GM10248 (cell line): ENCODE results near the gene FBXO31.

Experiments used
- CTCF ChIA-PET: fragments of 300-600 bp; sonication (Branson Sonifier 250); formaldehyde crosslinking; extraction: SDS; loops from one replicate; lab custom pipeline; 2021; ENCODE audit warnings: antibody characterized with exemption; lab: Yijun Ruan, JAX
- POLR2A ChIA-PET: fragments of 350-650 bp; sonication (Branson Sonifier 250); formaldehyde crosslinking; extraction: SDS; loops from one replicate; lab custom pipeline; 2020; ENCODE audit warnings: antibody characterized with exemption; lab: Yijun Ruan, JAX
- DNase-seq: peaks from one replicate; pipeline ENCODE4 v3.0.0; 2012; ENCODE audit errors: extremely low spot score
- CTCF ChIP-seq: IDR thresholded peaks from 2 replicates; pipeline ENCODE4 v1.5.1; 2012; ENCODE audit warnings: mild to moderate bottlenecking, low read depth; ENCODE audit errors: extremely low read depth, missing control alignments, control extremely low read depth

FBXO31 gene

GRCh38 chr16:87321336-87322107 is 62.1 kb downstream of the FBXO31 start:
- ChIA-PET POLR2A (no interaction called here), CTCF (interaction anchor here (1.0 kb wide), 1 partner anchor 9 kb away, joined by 3 read pairs; no protein-coding TSS in a partner anchor)
- no peak for DNase-seq
- TF ChIP-seq CTCF, result no peak

- CTCF ChIA-PET, result interaction anchor here (1.8 kb wide), 1 partner anchor 11 kb away, joined by 7 read pairs; no protein-coding TSS in a partner anchor
Observed at GRCh38 chr16:87320510-87321227, 62.9 kb downstream of the FBXO31 start.

GRCh38 chr16:87319997-87320491 is 63.5 kb downstream of the FBXO31 start:
- POLR2A ChIA-PET, result no interaction called here
- TF ChIP-seq CTCF, result no peak
- no peak for DNase-seq
- CTCF ChIA-PET, result interaction anchor here (1.8 kb wide), 1 partner anchor 11 kb away, joined by 7 read pairs; no protein-coding TSS in a partner anchor

More at GRCh38 chr16:87320510-87321227, 62.9 kb downstream of the FBXO31 start:
- TF ChIP-seq CTCF, result no peak
- POLR2A ChIA-PET, result no interaction called here
- no peak for DNase-seq

GRCh38 chr16:87319011-87319410 is 64.6 kb downstream of the FBXO31 start:
- no peak for DNase-seq
- ChIA-PET POLR2A (no interaction called here), CTCF (interaction anchor here (1.0 to 4.5 kb wide), 6 partner anchors 12 to 384 kb away, joined by 3 to 20 read pairs (median 4); no protein-coding TSS in a partner anchor)
- TF ChIP-seq CTCF, result no peak

GRCh38 chr16:87317750-87318644 is 65.6 kb downstream of the FBXO31 start:
- ChIA-PET POLR2A (interaction anchor here (1.2 kb wide), 1 partner anchor 14 kb away, joined by 4 read pairs; no protein-coding TSS in a partner anchor), CTCF (interaction anchor here (0.8 to 4.5 kb wide), 10 partner anchors 8 to 385 kb away, joined by 3 to 20 read pairs (median 4); no protein-coding TSS in a partner anchor)
- DNase-seq, result no peak
- no peak for TF ChIP-seq CTCF
